Stimulated activated effector memory CD8-positive, alpha-beta T cell treated with anti-CD3 and anti-CD28 coated beads, Interleukin-12 subunit alpha, Interleukin-12 subunit beta, amount 100 ng/mL, for 72 hours (primary cell): ENCODE measurements around the gene GJC1.
A peak's percentile ranks its signal among the peaks of the same experiment; 100 is the strongest.

Experiments
- ATAC-seq: fragments of 150-1000 bp; cut with Tn5 transposase; 2 replicates; pipeline ENCODE4 v1.10.0; 2021
- DNase-seq, 2 donors: peaks; one replicate each; pipeline ENCODE4 v3.0.0; 2021 to 2022; ENCODE audit warnings: low spot score in 2 of 2
- H3K27ac Mint-ChIP-seq: one replicate; pipeline ENCODE4 v1.8.0; 2022; ENCODE audit warnings: mild to moderate bottlenecking, mixed read lengths
- H3K36me3 Mint-ChIP-seq: one replicate; pipeline ENCODE4 v1.8.0; 2022; ENCODE audit warnings: mild to moderate bottlenecking, mixed read lengths
- H3K4me1 Mint-ChIP-seq: one replicate; pipeline ENCODE4 v1.8.0; 2022; ENCODE audit warnings: mixed read lengths
- H3K4me3 Mint-ChIP-seq: one replicate; pipeline ENCODE4 v1.8.0; 2022; ENCODE audit warnings: mild to moderate bottlenecking, mixed read lengths
- H3K9me3 Mint-ChIP-seq: one replicate; pipeline ENCODE4 v1.8.0; 2022; ENCODE audit warnings: mixed read lengths

Gene GJC1

DNA sequence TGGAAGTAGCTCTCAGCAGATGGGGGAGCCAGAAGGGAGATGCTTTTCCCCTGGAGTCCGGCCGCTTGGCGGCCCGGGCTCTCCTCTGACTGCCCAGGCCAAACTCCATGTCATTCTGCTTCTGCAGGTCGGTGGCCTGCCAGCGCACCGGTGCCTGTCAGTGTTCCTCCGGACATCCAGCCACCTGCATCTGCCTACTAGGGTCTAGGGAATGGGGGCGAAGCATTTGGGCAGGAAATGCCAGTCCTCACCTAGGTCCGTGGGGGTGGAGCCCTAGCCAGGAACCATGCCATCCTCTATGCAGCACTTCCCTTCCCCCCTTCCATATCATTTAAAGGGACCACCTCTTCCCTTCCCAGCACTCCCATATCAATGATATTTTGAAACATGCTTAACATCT, 34.2 kb downstream of the GJC1 start:
- DNase-seq (no peak), ATAC-seq (no peak)
- Mint-ChIP-seq H3K4me1 (no peaks in the 10 kb centered on the region), H3K4me3 (no peak overlapping the region), H3K9me3 (no peaks in the 10 kb centered on the region), H3K36me3 (no peaks in the 10 kb centered on the region), H3K27ac (no peak overlapping the region)

DNA sequence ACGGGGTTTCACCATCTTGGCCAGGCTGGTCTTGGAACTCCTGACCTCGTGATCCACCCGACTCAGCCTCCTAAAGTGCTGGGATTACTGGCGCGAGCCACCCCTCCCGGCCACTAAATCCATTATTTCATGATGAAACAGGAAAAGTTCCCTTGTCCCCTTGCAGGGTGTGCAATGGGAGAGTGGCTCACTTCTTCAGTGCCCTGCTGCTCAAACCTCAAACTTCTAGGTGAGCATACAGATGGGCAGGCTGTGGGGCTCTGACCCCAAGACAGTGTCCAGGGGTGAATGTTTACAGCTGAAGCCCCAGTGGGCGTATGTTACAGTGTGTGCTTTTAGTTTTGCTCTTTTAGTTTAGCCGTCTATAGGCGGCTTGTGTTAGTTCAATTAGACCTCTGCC, 34.7 kb downstream of the GJC1 start:
- Mint-ChIP-seq H3K27ac (no peak overlapping the region), H3K9me3 (no peaks in the 10 kb centered on the region), H3K4me3 (no peak overlapping the region), H3K4me1 (no peaks in the 10 kb centered on the region), H3K36me3 (no peaks in the 10 kb centered on the region)
- DNase-seq (no peak), ATAC-seq (no peak)

DNA sequence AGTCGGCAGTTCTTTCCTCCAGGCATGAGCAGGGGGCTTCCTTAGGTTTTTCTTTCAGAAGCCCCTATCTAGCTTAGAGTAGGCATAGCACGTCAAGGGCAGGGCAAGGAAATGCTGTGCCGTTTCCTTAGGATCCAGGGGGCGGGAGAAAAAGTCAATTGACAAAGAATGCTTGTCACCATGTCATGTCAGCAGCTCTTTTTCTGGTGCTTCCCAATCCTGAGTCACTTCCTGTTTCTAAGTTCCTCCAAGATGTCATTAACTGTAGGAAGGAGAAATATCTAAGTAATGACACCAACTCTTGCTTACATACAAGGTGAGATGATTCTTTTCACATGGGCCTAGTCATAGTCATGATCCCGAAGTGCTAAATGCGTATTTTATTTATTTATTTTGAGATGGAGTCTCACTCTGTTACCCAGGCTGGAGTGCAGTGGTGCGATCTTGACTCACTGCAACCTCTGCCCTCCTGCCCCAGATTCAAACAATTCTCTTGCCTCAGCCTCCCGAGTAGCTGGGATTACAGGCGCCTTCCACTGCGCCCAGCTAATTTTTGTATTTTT, 35.2 kb downstream of the GJC1 start:
- ATAC-seq: peak; percentile 39
- H3K27ac Mint-ChIP-seq: no peak overlapping the region
- no peaks in the 10 kb centered on the region for H3K4me1 Mint-ChIP-seq

DNA sequence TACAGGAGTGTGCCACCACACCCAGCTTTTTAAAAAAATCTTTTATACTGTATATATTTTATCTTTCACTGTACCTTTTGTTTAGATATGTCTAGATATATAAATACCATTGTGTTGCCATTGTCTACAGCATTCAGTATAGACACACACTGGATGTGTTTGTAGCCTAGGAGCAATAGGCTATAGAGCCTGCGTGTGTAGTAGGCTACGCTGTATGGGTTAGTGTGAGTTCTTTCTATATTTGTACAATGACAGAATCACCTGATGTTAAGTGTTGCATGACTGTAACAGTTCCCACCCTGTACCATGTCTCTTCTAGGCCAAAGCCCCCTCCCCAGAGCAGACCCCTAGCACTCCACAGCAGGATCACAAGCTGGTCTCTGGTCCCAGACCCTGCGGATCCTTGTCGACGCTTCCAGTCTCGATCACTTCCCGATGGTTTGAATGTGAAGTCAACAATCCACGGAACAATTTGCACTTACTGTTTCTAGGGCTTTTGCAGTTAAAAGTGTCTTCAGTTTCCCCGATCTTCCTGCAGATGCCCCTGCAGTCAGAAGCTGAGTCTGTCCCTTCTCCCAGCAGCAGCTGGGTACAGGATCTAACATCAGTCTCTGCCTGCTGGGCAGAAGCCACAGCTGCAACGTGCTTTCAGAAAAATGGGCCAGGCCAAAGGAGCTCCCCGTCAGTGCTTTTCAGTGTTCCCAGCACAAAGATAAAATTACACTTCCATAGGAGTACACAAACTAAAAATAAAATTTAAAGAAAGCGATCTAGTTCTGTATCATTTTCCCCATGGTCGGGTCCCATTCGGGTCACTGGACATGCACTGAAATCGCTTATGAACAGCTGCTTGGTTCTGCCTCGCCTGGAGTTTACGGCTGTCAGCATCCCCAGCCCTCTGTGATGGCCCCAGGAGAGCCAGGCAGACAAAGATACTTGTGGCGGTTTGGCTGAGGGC, 35.9 kb downstream of the GJC1 start:
- Mint-ChIP-seq H3K4me3 (no peak overlapping the region), H3K27ac (no peak overlapping the region), H3K4me1 (no peaks in the 10 kb centered on the region), H3K36me3 (no peaks in the 10 kb centered on the region), H3K9me3 (no peaks in the 10 kb centered on the region)
- ATAC-seq (peak; percentile 8), DNase-seq (no peak)

More for the DNA sequence above, 35.2 kb downstream of the GJC1 start:
- Mint-ChIP-seq H3K9me3 (no peaks in the 10 kb centered on the region), H3K4me3 (no peak overlapping the region), H3K36me3 (no peaks in the 10 kb centered on the region)
- DNase-seq: no peak

DNA sequence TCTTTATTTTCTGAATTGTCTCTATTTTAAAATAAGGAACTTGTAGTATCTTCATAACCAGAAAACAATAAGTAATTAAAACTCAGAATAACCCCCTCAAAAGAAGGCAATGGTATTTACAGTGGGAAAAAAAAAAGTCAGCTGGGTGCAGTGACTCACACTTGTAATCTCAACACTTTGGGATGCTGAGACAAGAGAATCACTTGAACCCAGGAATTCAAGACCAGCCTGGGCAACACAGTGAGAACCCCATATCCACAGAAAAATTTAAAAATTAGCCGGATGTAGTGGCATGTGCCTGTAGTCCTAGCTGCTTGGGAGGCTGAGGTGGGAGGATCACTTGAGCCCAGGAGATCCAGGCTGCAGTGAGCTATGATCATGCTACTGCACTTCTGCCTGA, 37.8 kb downstream of the GJC1 start:
- Mint-ChIP-seq H3K9me3 (no peaks in the 10 kb centered on the region), H3K4me3 (no peak overlapping the region), H3K36me3 (no peaks in the 10 kb centered on the region), H3K27ac (no peak overlapping the region), H3K4me1 (no peaks in the 10 kb centered on the region)
- ATAC-seq (no peak), DNase-seq (no peak)

DNA sequence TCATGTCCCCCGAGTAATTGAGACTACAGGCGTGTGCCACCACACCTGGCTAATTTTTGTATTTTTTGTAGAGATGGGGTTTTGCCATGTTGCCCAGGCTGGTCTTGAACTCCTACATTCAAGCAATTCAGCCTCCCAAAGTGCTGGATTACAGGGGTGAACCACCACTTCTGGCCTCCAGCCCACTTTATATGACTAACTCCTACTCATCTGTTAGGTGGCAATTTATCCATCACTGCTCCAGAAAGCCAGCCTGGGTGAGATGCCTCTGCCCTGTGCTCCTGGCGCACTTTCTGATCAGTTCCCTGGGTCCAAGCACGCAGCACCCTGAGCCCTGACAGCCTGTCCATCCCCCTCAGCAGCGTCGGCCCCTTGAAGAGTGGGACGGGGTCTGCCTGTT, 41.9 kb downstream of the GJC1 start:
- no peak overlapping the region for H3K4me3 Mint-ChIP-seq
- no peaks in the 10 kb centered on the region for H3K4me1 Mint-ChIP-seq
- ATAC-seq (no peak), DNase-seq (no peak)
- H3K9me3 Mint-ChIP-seq: no peaks in the 10 kb centered on the region
- no peaks in the 10 kb centered on the region for H3K36me3 Mint-ChIP-seq
- no peak overlapping the region for H3K27ac Mint-ChIP-seq

DNA sequence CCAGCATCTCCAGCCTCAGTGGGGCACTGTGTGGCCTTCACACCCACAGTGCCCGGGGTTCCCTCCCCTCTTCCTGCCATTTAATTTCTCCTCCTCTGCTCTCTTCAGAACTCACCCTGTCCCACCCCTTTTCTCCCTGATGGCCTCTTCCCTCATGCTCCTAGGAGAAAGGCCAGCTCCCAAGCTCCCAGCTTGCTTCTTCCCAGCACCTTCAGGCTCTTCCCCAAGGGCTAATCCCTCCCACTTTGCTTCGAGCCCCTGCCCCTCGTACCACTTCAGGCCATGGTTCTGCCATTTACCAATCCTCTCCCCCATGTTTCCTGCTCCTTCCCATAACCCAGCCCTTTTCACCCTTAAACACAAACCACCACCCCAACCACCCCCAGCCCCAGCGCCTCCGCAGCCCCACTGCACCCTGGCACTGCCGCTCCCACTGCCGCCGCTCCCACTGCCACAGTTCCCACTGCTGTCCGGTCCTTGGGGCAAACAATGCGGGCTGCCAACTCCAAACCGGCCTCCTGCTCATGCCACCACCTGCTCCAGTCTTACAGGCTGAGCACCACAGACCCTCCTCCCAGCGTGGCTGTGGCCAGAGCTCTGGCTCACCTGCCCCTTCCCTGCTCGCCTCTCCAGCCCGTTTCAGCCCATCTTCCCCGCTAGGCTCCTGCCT, 42.7 kb downstream of the GJC1 start:
- ATAC-seq (no peak), DNase-seq (no peak)
- no peak overlapping the region for H3K4me3 Mint-ChIP-seq
- no peak overlapping the region for H3K27ac Mint-ChIP-seq
- H3K4me1 Mint-ChIP-seq: no peaks in the 10 kb centered on the region
- H3K9me3 Mint-ChIP-seq: no peaks in the 10 kb centered on the region
- no peaks in the 10 kb centered on the region for H3K36me3 Mint-ChIP-seq

DNA sequence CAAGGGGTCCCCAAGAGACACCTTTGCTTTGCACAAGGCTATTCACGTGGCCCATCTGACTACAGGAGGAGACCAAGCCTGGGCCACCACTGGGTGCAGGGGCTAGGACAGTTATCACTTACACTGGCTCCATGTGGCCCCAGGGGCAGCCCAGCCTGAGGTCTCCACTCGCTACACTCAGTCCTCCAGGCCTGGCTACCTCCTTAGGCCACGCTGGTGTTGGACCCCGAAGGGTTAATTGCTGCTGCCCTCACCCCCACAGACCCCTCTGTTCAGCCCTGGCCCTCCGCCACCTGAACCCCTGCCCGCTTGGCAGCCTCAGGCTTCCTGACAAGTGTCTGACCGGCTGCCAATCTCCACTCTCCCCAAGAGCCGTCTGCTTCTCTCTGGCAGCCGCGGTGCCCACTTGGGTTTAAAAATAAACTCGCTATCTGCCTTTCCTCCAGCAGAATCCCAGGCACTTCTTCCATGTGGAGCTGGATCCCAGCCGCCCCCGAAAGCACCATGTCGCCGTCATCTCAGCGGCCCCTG, 43.5 kb downstream of the GJC1 start:
- Mint-ChIP-seq H3K9me3 (no peaks in the 10 kb centered on the region), H3K4me1 (no peaks in the 10 kb centered on the region), H3K36me3 (no peaks in the 10 kb centered on the region), H3K4me3 (no peak overlapping the region), H3K27ac (no peak overlapping the region)
- DNase-seq: no peak
- ATAC-seq: no peak

DNA sequence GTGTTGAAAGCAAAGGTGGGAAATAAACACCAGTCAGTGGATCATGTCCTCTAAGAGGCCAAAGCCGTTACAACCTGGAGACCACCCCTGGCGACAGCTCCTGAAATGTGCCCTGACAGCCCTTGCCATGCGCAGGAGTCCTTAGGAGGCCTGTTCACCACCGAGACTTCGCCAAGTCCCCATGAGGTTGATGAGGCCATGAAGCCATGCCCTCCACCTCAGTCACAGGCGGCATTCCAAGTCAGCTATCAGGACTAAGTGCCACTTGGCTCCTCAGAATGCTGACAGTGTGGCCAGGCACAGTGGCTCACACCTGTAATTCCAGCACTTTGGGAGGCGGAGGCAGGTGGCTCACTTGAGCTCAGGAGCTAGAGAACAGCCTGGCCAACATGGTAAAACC, 44.2 kb downstream of the GJC1 start:
- ATAC-seq (no peak), DNase-seq (no peak)
- no peaks in the 10 kb centered on the region for H3K36me3 Mint-ChIP-seq
- H3K27ac Mint-ChIP-seq: no peak overlapping the region
- H3K4me3 Mint-ChIP-seq: no peak overlapping the region
- no peaks in the 10 kb centered on the region for H3K9me3 Mint-ChIP-seq
- H3K4me1 Mint-ChIP-seq: no peaks in the 10 kb centered on the region

DNA sequence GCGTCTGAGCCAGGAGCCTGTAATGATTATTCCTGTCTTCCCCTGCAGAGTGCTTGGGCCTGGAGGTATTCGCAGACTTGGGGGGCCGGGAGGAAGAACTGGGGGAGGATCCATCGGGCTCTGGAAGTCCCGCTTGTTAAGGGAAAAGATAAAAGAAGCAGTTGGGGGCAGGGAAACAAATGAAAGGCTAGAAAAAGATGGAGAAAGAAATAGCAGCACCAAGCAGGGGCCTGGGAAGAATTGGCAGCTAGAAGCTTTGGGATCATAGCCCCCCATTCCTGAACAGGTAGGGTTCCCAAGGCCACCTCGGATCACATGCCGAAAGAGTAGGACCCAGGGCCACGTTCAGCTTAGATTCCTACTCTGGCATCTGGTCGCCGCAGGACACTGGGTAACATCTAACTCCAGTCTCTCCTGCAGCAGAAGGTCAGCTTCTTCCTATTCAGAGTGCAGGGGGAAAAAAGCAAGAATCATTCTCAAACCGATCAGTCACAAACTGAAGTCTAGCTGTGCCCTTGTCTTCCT, 47.7 kb downstream of the GJC1 start:
- Mint-ChIP-seq H3K4me1 (peaks cover 8% of the 10 kb centered on the region), H3K36me3 (no peaks in the 10 kb centered on the region), H3K4me3 (no peak overlapping the region), H3K9me3 (no peaks in the 10 kb centered on the region), H3K27ac (no peak overlapping the region)
- ATAC-seq (no peak), DNase-seq (no peak)

DNA sequence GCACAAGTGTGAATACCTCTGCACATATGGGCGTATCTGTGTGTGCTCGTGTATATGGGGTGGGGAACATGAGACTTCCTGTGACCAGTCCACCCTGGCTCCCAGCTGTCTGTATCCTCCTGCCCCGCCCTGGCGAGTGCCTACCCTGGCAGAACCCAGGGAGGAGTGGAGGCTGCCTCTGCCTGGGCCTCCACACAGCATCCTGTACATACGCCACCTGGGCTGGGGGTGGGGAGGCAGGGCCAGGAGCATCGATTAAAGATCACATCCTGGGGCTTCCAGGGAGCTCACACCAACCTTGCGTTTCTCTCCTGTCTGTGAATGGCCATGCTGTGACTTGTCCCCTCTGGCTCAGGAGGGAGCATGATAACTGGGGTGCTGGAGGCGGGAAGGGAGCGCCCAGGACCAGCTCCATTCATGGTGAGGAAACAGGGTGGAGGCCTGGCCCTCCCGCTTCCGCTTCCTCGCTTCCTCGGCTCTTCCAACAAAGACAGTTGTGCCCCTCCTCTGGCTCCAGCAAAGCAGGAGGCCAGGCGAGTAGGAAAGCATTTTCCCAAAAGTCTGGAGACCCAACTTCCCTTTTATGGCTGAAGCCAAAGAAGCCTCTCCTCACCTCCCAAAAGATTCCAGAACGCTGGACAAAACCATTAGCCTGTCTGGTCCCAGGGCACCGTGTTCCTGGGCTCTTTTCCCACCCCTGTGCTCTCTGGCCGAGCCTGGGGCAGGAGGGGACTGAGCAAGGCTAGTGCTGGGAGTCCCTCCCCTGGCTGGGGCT, 48.3 kb downstream of the GJC1 start:
- Mint-ChIP-seq H3K4me1 (peaks cover 8% of the 10 kb centered on the region), H3K9me3 (no peaks in the 10 kb centered on the region), H3K4me3 (no peak overlapping the region), H3K27ac (no peak overlapping the region), H3K36me3 (no peaks in the 10 kb centered on the region)
- ATAC-seq (no peak), DNase-seq (no peak)

DNA sequence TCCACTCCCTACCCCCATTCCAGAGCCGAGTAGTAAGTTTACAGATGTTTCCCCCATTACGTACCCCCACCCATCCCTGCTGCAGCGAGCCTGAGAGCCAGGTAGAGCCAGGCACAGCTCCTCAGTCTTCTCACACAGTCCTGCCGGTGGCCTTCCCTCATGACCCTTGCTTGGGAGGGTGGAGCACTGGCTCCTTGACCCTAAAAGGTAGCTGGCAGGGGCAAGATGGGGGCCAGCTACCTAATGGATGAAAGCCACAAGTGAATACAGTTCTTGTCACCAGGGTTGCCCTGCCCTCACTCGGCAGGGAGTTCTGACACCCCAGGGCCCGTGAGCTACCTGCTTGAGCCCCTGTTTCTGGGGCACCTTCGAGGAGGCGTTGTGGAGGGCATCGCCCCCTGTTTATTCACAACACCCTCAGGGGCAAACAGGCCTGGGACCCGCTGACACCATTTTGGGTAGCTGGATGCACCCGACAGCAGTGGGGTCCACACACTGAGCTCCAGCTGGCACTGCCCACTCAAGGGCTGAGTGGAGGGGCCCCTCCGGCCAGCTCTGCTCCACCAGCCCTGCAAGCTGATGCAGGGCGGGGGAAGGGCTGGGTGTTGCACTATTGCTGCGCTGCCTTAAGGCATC, 49.1 kb downstream of the GJC1 start:
- H3K4me3 Mint-ChIP-seq: no peak overlapping the region
- peaks cover 13% of the 10 kb centered on the region for H3K4me1 Mint-ChIP-seq
- no peaks in the 10 kb centered on the region for H3K36me3 Mint-ChIP-seq
- ATAC-seq (no peak), DNase-seq (no peak)
- no peaks in the 10 kb centered on the region for H3K9me3 Mint-ChIP-seq
- H3K27ac Mint-ChIP-seq: no peak overlapping the region

DNA sequence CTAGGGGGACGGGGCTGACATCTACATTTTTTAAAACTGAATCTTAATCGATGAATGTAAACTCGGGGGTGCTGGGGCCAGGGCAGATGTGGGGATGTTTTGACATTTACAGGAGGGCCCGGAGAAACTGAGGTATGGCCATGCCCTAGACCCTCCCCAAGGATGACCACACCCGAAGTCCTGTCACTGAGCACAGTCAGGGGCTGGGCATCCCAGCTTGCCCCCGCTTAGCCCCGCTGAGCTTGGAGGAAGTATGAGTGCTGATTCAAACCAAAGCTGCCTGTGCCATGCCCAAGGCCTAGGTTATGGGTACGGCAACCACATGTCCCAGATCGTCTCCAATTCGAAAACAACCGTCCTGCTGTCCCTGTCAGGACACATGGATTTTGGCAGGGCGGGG, 49.9 kb downstream of the GJC1 start:
- DNase-seq (no peak), ATAC-seq (no peak)
- H3K4me3 Mint-ChIP-seq: no peak overlapping the region
- no peak overlapping the region for H3K27ac Mint-ChIP-seq
- H3K4me1 Mint-ChIP-seq: peaks cover 20% of the 10 kb centered on the region
- no peaks in the 10 kb centered on the region for H3K36me3 Mint-ChIP-seq
- no peaks in the 10 kb centered on the region for H3K9me3 Mint-ChIP-seq

DNA sequence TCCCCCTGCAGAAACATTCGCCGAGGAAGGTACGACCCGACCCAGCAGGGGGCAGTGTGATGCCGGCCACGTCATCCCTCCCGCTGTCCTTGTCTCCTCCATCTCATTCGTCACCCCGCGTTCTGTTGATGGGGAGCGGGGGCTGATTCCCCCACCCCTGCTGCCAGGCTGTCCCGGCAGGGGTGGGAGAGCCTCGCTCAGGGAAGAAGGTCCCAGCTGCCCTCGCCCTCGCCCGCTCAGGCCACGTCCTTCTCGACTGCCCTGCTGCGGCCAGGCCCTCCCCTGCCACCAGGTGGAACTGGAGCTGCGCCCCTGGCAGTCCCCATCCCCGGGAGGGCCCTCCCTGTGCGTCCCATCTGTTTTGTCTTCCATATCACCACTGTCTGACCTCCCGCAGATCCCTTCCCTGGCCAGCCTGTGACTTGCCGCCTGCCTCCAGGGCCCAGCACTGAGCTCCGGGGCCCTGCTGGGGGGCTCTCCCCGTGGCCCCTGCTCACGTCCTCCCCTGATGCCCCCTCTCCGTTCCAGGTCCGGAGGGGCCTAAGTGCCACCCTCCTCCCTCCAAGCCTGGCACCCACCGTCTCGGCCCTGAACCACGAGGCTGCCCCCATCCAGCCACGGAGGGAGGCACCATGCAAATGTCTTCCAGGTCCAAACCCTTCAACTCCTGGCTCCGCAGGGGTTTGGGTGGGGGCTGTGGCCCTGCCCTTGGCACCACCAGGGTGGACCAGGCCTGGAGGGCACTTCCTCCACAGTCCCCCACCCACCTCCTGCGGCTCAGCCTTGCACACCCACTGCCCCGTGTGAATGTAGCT, 50.7 kb downstream of the GJC1 start:
- ATAC-seq (peak; percentile 44), DNase-seq (peak; percentile 82 to 94)
- H3K4me3 Mint-ChIP-seq: peak overlapping the region; percentile 52
- no peaks in the 10 kb centered on the region for H3K36me3 Mint-ChIP-seq
- no peaks in the 10 kb centered on the region for H3K9me3 Mint-ChIP-seq
- no peak overlapping the region for H3K27ac Mint-ChIP-seq
- H3K4me1 Mint-ChIP-seq: peaks cover 26% of the 10 kb centered on the region
